GM12875 (cell line): ENCODE data around the gene MNT.

Source experiments
- H3K4me3 ChIP-seq: one replicate; pipeline ENCODE4 v1.5.1; 2011; ENCODE audit warnings: low read depth, low read length, control low read depth
- CTCF ChIP-seq: IDR thresholded peaks from 2 replicates; pipeline ENCODE4 v1.5.1; 2011; ENCODE audit warnings: low read depth, mild to moderate bottlenecking, control low read depth, inconsistent platforms, low read length, moderate library complexity, borderline replicate concordance; ENCODE audit not compliant: insufficient read depth

MNT gene

GRCh38 chr17:2388683-2389055, 12.2 kb downstream of the MNT start:
- no peak for TF ChIP-seq CTCF
- H3K4me3 ChIP-seq, result no peak overlapping the region

- H3K4me3 ChIP-seq, result no peak overlapping the region
- no peak for TF ChIP-seq CTCF
Measured at GRCh38 chr17:2388020-2388682, 12.7 kb downstream of the MNT start.

GRCh38 chr17:2387086-2388019, 13.5 kb downstream of the MNT start:
- TF ChIP-seq CTCF, result no peak

GRCh38 chr17:2386400-2387085, 14.3 kb downstream of the MNT start:
- TF ChIP-seq CTCF, result no peak

More at GRCh38 chr17:2387086-2388019, 13.5 kb downstream of the MNT start:
- no peak overlapping the region for H3K4me3 ChIP-seq

GRCh38 chr17:2385240-2386210, 15.3 kb downstream of the MNT start:
- no peak for TF ChIP-seq CTCF
- no peak overlapping the region for H3K4me3 ChIP-seq

More at GRCh38 chr17:2386400-2387085, 14.3 kb downstream of the MNT start:
- H3K4me3 ChIP-seq, result no peak overlapping the region

- no peak overlapping the region for H3K4me3 ChIP-seq
- no peak for TF ChIP-seq CTCF
Measured at GRCh38 chr17:2384439-2385127, 16.3 kb downstream of the MNT start.
